ENCODE data around the gene NAALADL2. TPM values are rescaled to one million over a fixed set of nuclear protein-coding genes. Genes with fewer than 3 reads are reported as not detected.

Gene NAALADL2
- total RNA-seq, 1 experiment from 2014 or later, result 1.6 TPM

DNA sequence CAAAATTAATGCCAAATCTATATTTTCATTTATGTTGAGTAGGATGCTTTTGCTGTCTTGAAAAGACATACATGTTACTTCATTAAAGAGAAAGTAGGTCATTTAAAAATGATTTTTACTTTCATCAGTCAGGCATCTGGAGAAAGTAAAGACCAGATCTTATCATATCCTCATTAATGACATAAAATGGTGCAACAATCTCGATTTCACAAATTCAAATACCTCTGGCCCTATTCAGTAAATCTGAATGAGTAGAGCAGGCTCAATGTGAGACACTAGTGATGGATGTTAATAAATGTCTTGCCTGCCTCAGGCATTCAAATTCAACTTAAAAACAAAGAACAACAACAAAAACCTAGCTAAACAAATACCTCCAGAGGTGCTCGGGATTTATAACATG, 714.1 kb downstream of the NAALADL2 start:
- peaks cover 5 to 12% of the 10 kb centered on the region in 2 experiments; a peak in 3 of 4 replicates for H3K4me1 Mint-ChIP-seq
- H3K56ac ChIP-seq (ENCODE audit: insufficient read length, low read depth, low read length), result no peak overlapping the region
- no peak overlapping the region for H2AK5ac ChIP-seq (ENCODE audit: insufficient read length, low read length)
- no peaks in the 10 kb centered on the region for H3K4me1 ChIP-seq (ENCODE audit: insufficient read depth, low read length)
- no peak overlapping the region for H4K5ac ChIP-seq (ENCODE audit: insufficient read length, low read depth, low read length)
- H3K23me2 ChIP-seq (ENCODE audit: insufficient read length, low read depth, low read length, poor library complexity, severe bottlenecking), result no peaks in the 10 kb centered on the region
- H3K27me3 ChIP-seq (ENCODE audit: insufficient read depth, low read length), result no peaks in the 10 kb centered on the region
- DNase-seq, result no peak
- no peaks in the 10 kb centered on the region for H4K20me1 ChIP-seq (ENCODE audit: control insufficient read depth, insufficient read depth, insufficient read length)
- no peak overlapping the region for H3T11ph ChIP-seq (ENCODE audit: low read length)
- no peak overlapping the region for H2BK15ac ChIP-seq (ENCODE audit: low read depth, low read length)
- no peak overlapping the region for H3K23ac ChIP-seq (ENCODE audit: insufficient read length, low read depth, low read length)
- H3K27ac Mint-ChIP-seq, result no peak overlapping the region
- no peak overlapping the region for H3K14ac ChIP-seq (ENCODE audit: insufficient read depth, low read length)
- no peaks in the 10 kb centered on the region for H3K27me3 Mint-ChIP-seq (ENCODE audit: low read depth)
- no peaks in the 10 kb centered on the region for H3K79me1 ChIP-seq (ENCODE audit: insufficient read depth, low read depth, low read length, poor library complexity, severe bottlenecking)
- H4K8ac ChIP-seq (replicated peaks; ENCODE audit: insufficient read length, low read depth, low read length), result no peak overlapping the region
- H2BK120ac ChIP-seq (ENCODE audit: low read depth, low read length, poor library complexity, severe bottlenecking), result no peak overlapping the region
- H3K4me3 Mint-ChIP-seq, result no peak overlapping the region
- H3K18ac ChIP-seq (ENCODE audit: insufficient read length, low read depth, low read length), result no peak overlapping the region
- H3K79me2 ChIP-seq (ENCODE audit: insufficient read depth, low read length), result no peaks in the 10 kb centered on the region
- H3K36me3 Mint-ChIP-seq (ENCODE audit: insufficient read depth in 1 of 3, low read depth in 3 of 3), result no peaks in the 10 kb centered on the region; a peak in 1 of 7 replicates
- H3K9me3 Mint-ChIP-seq, result no peaks in the 10 kb centered on the region
- H2BK5ac ChIP-seq (ENCODE audit: insufficient read length, low read length), result no peak overlapping the region
- H3K9me3 ChIP-seq (ENCODE audit: control insufficient read depth, low read depth, low read length), result no peaks in the 10 kb centered on the region
- no peak overlapping the region for H3K4me2 ChIP-seq (ENCODE audit: insufficient read depth, insufficient read length, low read length)
- no peak overlapping the region for H2BK12ac ChIP-seq (ENCODE audit: insufficient read length, low read depth, low read length)
- H3K27ac ChIP-seq (ENCODE audit: insufficient read length, low read depth, low read length), result no peak overlapping the region
- no peak overlapping the region for H4K91ac ChIP-seq (ENCODE audit: insufficient read length, low read depth, low read length)
- no CpG with 5 or more reads among the region's 2 CpGs for WGBS (ENCODE audit: extremely low coverage, insufficient read length, low lambda C conversion rate)
- no peak overlapping the region for H3K9ac ChIP-seq (ENCODE audit: extremely low read depth, insufficient read length, low read length)
- H3K4ac ChIP-seq (ENCODE audit: low read depth, low read length), result no peak overlapping the region
- no peak overlapping the region for H2BK20ac ChIP-seq (ENCODE audit: low read depth, low read length, poor library complexity, severe bottlenecking)
- TF ChIP-seq, protein P1, sequence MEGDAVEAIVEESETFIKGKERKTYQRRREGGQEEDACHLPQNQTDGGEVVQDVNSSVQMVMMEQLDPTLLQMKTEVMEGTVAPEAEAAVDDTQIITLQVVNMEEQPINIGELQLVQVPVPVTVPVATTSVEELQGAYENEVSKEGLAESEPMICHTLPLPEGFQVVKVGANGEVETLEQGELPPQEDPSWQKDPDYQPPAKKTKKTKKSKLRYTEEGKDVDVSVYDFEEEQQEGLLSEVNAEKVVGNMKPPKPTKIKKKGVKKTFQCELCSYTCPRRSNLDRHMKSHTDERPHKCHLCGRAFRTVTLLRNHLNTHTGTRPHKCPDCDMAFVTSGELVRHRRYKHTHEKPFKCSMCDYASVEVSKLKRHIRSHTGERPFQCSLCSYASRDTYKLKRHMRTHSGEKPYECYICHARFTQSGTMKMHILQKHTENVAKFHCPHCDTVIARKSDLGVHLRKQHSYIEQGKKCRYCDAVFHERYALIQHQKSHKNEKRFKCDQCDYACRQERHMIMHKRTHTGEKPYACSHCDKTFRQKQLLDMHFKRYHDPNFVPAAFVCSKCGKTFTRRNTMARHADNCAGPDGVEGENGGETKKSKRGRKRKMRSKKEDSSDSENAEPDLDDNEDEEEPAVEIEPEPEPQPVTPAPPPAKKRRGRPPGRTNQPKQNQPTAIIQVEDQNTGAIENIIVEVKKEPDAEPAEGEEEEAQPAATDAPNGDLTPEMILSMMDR (conservative IDR thresholded peaks at IDR 0.05), result no peak
- no peak overlapping the region for H2AFZ ChIP-seq (ENCODE audit: low read length)

All from H9 (cell line).